GM21737 (cell line): ENCODE data around the gene PTPRM.

Experiments used
- ATAC-seq: cut with Tn5 transposase; IDR thresholded peaks from one replicate; pipeline ENCODE4 v1.9.1; 2021; ENCODE audit warnings: mild to moderate bottlenecking, moderate library complexity; ENCODE audit not compliant: unreplicated experiment

PTPRM gene

GRCh38 chr18:7663366-7664312 is 96.5 kb downstream of the PTPRM start:
- no peak for ATAC-seq

DNA sequence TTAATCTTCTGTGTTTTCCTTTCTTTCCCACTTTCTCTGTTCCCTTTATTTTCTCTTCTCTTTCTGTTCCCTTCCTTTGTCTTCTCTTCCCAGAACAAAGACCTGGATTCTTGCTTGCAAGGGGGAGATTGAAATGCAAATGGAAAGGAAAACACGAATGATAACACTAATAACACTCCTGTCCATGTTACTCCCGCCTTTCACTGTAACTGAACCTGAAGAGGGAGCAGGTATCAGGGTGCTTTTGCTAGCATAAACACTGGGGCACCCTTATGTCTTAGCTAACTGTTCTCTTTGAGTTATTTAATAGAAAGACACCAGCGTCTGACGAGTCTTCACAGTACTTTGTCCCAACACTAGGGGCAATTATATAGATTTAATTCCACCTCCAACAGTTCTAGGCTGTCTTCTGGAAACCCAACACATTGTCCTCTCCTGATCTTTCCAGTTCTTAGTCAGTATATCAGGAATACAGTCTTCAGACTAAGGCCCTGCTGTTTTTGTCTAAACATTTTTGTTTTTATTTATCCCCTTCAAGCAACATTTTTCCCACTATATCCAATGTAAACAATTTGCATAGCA is 99.2 kb downstream of the PTPRM start:
- ATAC-seq = no peak

- no peak for ATAC-seq
Measured at GRCh38 chr18:7668392-7668791, 101.3 kb downstream of the PTPRM start.

- no peak for ATAC-seq
Measured at GRCh38 chr18:7669361-7669760, 102.2 kb downstream of the PTPRM start.

DNA sequence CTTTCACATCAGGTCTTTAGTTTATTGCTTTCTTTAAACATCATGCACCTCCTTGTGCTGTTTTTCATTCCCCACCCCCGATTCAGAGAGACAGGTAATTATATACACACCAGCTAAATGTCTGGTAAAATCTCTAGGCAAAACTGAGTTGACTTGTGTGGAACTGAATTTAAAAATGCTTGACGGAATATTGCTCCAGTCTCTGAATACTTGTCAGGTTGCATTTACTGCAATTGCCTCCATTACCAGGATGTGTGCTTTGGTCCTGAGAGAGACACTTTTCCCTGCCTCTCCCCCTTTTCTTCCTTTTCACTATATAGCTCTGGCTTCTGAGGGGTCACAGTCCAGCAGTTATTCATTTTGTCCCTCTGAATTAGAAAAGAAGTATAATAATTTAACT is 104.0 kb downstream of the PTPRM start:
- ATAC-seq = no peak

- no peak for ATAC-seq
Measured at GRCh38 chr18:7676253-7676873, 109.2 kb downstream of the PTPRM start.

DNA sequence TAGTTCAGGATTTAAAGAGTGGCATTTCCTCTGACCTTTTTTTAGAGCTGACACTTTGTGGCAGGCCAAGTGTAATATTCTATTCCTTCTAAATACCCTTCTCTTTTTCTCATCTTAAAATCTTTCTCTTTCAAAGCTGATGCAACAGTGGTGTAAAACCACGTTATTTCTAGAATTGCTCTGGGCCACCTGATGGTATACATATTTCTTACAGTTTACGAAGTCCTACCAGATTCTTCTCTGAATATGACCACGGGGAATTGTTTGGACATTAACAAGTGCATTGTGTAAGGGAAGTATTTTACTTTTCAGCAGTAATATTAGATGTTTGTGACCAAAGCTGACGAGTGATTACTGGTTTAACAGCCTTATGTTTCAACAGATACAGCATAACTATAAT is 109.9 kb downstream of the PTPRM start:
- ATAC-seq = no peak

DNA sequence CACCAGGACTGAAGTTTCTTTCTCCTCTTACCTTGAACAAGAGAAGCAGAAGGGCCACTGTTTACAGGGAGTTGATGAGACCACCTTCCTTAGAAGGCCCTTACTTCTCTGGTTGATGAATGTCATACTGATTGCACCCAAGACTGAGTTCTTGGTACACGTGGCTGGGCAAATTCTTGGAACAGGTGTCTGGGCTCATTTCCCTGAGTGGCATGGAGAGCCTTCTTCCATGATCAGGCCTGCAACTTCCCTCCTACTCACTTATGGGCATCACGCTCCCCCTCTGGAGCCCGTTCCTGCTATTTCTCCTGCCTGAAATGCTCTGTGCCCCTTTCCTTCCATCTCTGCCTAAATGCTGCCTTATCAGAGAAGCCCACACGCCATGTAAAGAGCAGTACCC is 110.3 kb downstream of the PTPRM start:
- ATAC-seq = no peak

- ATAC-seq = no peak
Measured at GRCh38 chr18:7678389-7678788, 111.3 kb downstream of the PTPRM start.

GRCh38 chr18:7678801-7679200 is 111.7 kb downstream of the PTPRM start:
- no peak for ATAC-seq

- no peak for ATAC-seq
Measured at GRCh38 chr18:7681298-7681697, 114.2 kb downstream of the PTPRM start.

GRCh38 chr18:7682321-7682720 is 115.2 kb downstream of the PTPRM start:
- no peak for ATAC-seq

- no peak for ATAC-seq
Measured at GRCh38 chr18:7683753-7684152, 116.6 kb downstream of the PTPRM start.

DNA sequence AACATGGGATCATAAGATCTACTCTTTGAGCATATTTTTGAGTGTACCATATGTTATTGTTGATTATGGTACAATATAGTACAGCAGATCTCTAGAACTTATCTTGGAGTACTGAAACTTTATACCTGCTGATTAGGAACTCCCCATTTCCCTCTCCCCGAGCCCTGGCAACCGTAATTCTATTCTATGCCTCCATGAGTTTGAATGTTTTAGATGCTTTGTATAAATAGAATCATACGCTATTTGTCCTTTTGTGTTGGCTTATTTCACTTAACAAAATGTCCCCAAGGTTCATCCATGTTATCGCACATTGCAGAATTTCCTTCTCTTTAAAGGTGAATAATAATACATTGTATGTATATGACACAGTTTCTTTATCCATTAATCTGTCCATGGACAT is 117.2 kb downstream of the PTPRM start:
- no peak for ATAC-seq

- no peak for ATAC-seq
Measured at GRCh38 chr18:7684966-7685365, 117.8 kb downstream of the PTPRM start.

DNA sequence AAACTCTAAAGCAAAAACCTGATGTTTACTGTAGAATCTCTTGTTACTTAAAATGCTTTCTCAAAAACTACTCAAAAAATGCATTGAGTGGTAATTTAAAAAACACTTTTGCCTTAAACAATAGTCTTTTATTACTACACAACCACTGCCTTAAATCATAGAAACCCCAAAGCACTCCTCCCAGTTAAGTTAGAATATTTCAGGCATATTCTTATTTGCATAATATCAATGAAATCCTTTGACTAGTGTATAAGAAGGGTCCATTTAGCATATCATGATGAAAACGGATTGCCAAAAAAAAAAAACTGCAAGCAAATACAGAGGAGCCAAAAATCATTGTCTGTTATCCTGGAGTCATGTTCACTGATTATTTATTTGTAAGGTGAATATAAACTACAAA is 119.2 kb downstream of the PTPRM start:
- no peak for ATAC-seq

- ATAC-seq = no peak
Measured at GRCh38 chr18:7688580-7688979, 121.5 kb downstream of the PTPRM start.

- ATAC-seq = no peak
Measured at GRCh38 chr18:7691206-7691605, 124.1 kb downstream of the PTPRM start.

DNA sequence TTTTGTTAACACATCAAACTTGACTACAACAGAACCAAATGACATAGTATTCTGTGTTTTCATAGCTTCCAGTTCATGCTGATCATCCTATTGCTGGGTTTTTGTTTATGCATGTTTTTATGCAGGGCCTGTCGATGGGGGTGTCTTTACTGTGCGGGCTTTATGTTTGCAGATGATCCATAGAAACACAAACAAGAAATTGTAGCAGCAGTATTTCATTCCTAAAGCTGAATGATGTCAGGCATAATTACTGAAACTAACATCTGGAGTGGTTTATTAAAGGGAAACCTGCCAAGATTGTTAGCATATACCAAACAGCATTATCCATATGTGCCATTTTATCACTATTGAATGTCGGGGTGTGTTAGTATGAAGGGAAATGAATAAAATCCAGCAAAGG is 129.7 kb downstream of the PTPRM start:
- no peak for ATAC-seq

- no peak for ATAC-seq
Measured at GRCh38 chr18:7697306-7697705, 130.2 kb downstream of the PTPRM start.

DNA sequence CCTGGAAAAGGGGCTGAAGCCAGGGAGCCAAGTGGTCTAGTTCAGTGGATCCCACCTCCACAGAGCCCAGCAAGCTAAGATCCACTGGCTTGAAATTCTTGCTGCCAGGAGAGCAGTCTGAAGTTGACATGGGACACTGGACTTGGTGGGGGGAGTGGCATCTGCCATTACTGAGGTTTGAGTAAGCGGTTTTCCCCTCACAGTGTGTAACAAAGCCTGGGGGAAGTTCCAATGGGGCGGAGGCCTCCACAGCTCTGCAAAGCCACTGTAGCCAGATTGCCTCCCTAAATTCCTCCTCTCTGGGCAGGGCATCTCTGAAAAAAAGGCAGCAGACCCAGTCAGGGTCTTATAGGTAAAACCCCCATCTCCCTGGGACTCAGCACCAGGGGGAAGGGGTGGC is 144.4 kb downstream of the PTPRM start:
- ATAC-seq = no peak

DNA sequence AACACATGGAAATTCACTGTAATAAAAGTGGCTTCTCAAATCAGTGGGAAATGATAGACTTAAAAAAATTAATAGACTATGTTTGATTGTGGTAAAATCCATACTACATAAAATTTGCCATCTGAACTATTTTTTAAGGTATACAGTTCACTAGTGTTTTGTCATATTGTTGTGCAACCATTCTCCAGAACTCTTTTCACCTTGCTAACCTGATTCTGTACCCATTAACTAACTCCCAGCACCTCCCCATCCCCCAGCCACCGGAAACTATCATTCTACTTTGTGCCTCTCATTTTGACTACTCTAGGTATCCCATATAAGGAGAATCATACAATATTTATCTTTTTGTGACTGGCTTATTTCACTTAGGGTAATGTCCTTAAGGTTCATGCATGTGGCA is 153.3 kb downstream of the PTPRM start:
- no peak for ATAC-seq
